K562 (cell line): ENCODE measurements around the gene RNGTT. TPM values are rescaled to one million over a fixed set of nuclear protein-coding genes. Genes with fewer than 3 reads are reported as not detected.

Experiments
- CHD4 ChIP-seq: fragments of 200-600 bp; sonication (generic); IDR thresholded peaks from 3 replicates; pipeline ENCODE4 v1.6.1; 2012; ENCODE audit warnings: low read depth, mild to moderate bottlenecking, mixed read lengths, low read length, inconsistent platforms; ENCODE audit not compliant: insufficient read depth, insufficient replicate concordance, poor library complexity, severe bottlenecking
- HSF4 ChIP-seq: fragments of 250-450 bp; sonication (Bioruptor Pico); IDR thresholded peaks from 2 replicates; pipeline ENCODE4 v2.1.2; 2022; ENCODE audit warnings: mild to moderate bottlenecking, moderate library complexity, borderline replicate concordance
- MTA3 ChIP-seq: fragments of 450-650 bp; formaldehyde crosslinking; IDR thresholded peaks from 2 replicates; pipeline ENCODE4 v1.6.1; 2017; ENCODE audit warnings: mild to moderate bottlenecking, borderline replicate concordance
- ZNF407 ChIP-seq: fragments of 450-650 bp; IDR thresholded peaks from 2 replicates; pipeline ENCODE4 v1.6.1; 2016; ENCODE audit warnings: low read depth
- ZNF668 ChIP-seq: fragments of 250-450 bp; sonication (Bioruptor Pico); IDR thresholded peaks from 2 replicates; pipeline ENCODE4 v1.8.0; 2022; ENCODE audit warnings: mild to moderate bottlenecking, inconsistent platforms
- polyA plus RNA-seq, 8 experiments: library from polyadenylated mRNA; depleted of rRNA in 4 of 8; stranded (reverse) in 5 of 8; unstranded in 3 of 8; fragments of >200 nt; fragmentation: Nextera tagmentation in 2 of 8; fragmentation: Illumina TruSeq in 1 of 8; extraction: Ambion mirVana in 2 of 8; extraction: Trizol in 1 of 8; gene quantifications; 2 replicates each; pipeline versions ENCODE4 v1.2.1 to v1.2.3, GENCODE V29; 2011 to 2014; ENCODE audit warnings: inconsistent platforms in 1 of 8, missing spikeins in 1 of 8
- total RNA-seq, 7 experiments: library from RNA; depleted of rRNA in 6 of 7; stranded (reverse); fragments of >200 nt in 6 of 7; fragmentation: Illumina TruSeq in 2 of 7; extraction: Trizol in 2 of 7; gene quantifications; 2 replicates each; pipeline versions ENCODE4 v1.2.1 to v1.2.3, GENCODE V29; 2011 to 2021; ENCODE audit warnings: low replicate concordance in 1 of 7

RNGTT gene
- total and polyA plus RNA-seq, 9 of the 15 experiments (the other 6 are each of a cell fraction or from before 2014, with no cell fraction given), result 6.1 to 31.7 (median 19.5) TPM

GRCh38 chr6:88661136-88661535 is 302.3 kb downstream of the RNGTT start (continued):
- TF ChIP-seq ZNF407 (no peak), ZNF668 (CRISPR knock-in tag) (no peak), CHD4 (no peak), MTA3 (no peak), HSF4 (no peak)
- TF ChIP-seq, all 486 proteins: peak for 0
